ENCODE results near the gene PRR5L. TPM values are rescaled to one million over a fixed set of nuclear protein-coding genes. Genes with fewer than 3 reads are reported as not detected.

PRR5L gene
- total and polyA plus RNA-seq, 2 donors (not counting 1 experiment from before 2014, with no cell fraction given), result 4.0 to 5.9 TPM

DNA sequence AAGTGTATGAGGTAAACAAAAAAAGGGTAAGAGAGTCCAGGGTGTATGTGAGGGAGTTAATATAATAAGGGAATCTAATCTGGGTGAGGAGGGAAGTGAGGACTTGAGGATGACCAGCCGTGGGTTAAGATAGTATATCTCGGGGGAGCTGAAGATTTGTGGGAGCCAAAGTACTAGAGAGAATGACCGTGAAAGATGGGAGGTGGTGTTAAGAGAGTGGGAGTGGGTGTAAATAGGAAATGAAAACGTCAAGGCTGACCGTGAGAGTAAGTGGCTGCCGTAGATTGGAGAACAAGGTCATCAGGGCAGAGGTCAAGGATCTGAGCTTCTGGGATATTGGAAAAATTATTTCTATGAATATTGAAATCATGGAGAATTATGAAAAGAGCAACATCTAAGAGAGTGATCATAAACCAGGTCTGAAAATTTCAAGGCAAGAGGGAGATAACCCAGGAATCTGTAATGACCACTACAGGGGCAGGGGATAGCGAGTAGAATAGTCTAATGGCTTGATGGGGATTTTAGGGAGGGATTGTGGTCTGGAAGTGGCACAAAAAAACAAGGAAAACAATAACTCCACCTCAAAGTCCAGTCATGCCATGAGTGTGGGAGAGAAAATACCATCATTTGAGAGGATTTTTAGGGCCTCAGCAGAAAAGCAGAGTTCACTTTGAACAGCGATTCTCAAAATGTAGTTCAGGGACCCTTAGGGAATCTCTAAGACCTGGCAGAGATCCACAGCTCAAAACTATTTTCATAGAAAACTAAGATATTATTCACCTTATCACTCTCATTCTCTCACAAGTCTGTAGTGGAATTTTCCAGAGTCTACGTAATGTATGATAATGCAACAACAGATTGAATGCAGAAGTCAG is 72.0 kb downstream of the PRR5L start:
- no peaks in the 10 kb centered on the region for H3K9me3 Mint-ChIP-seq (ENCODE audit: insufficient read depth)
- intact Hi-C loops (cut with micrococcal nuclease), result no loop called here
- H3K4me1 Mint-ChIP-seq, result peaks cover 3% of the 10 kb centered on the region
- peaks cover 38% of the 10 kb centered on the region for H3K27me3 Mint-ChIP-seq
- no peaks in the 10 kb centered on the region for H3K79me2 ChIP-seq (ENCODE audit: control insufficient read depth, insufficient read depth, low read length)
- no peak overlapping the region for H3K9ac ChIP-seq (ENCODE audit: low read length)
- no peaks in the 10 kb centered on the region for H3K36me3 ChIP-seq (replicated peaks in 1 of 2; ENCODE audit: control extremely low read depth in 1 of 2, control insufficient read depth in 1 of 2, extremely low read depth in 1 of 2, insufficient read depth in 2 of 2, low read length in 1 of 2)
- no peak overlapping the region for H3K4me3 Mint-ChIP-seq
- H4K20me1 ChIP-seq (ENCODE audit: control insufficient read depth, insufficient read depth, low read length, poor library complexity, severe bottlenecking), result no peaks in the 10 kb centered on the region
- peaks cover 0 to 6% (median 2%) of the 10 kb centered on the region in 4 experiments for H3K27me3 ChIP-seq (replicated peaks in 1 of 4; ENCODE audit: control extremely low read depth in 1 of 4, control insufficient read depth in 3 of 4, insufficient read depth in 4 of 4, low read length in 3 of 4)
- no peaks in the 10 kb centered on the region for H3K4me1 ChIP-seq (ENCODE audit: control insufficient read depth in 2 of 2, insufficient read depth in 2 of 2, low read length in 2 of 2)
- H3K4me2 ChIP-seq (replicated peaks; ENCODE audit: low read depth, low read length, poor library complexity, severe bottlenecking), result no peak overlapping the region
- WGBS (ENCODE audit: insufficient coverage), result 81% methylated on average over 6 of the region's 9 CpGs
- ATAC-seq (ENCODE audit: low read depth) (no peak), DNase-seq (no peak)
- H2AFZ ChIP-seq (ENCODE audit: insufficient read depth, low read depth, low read length, poor library complexity, severe bottlenecking), result no peak overlapping the region
- H3K9me3 ChIP-seq (ENCODE audit: control extremely low read depth in 1 of 3, control insufficient read depth in 2 of 3, insufficient read depth in 1 of 3, low read length in 2 of 3), result no peaks in the 10 kb centered on the region
- CTCF ChIA-PET, result no interaction called here
- POLR2A ChIA-PET, result no interaction called here
- H3K27ac ChIP-seq (ENCODE audit: low read length in 2 of 2), result no peak overlapping the region
- no peak overlapping the region for H3K27ac Mint-ChIP-seq
- no peak overlapping the region for H3K4me3 ChIP-seq (ENCODE audit: control extremely low read depth in 1 of 5, extremely low read depth in 1 of 5, insufficient read depth in 1 of 5, low read depth in 2 of 5, low read length in 4 of 5)
- no peak for TF ChIP-seq EZH2 (IDR thresholded peaks at IDR 0.05; ENCODE audit: borderline replicate concordance, insufficient read depth, low read depth, low read length, poor library complexity, severe bottlenecking)
- TF ChIP-seq, protein P1, sequence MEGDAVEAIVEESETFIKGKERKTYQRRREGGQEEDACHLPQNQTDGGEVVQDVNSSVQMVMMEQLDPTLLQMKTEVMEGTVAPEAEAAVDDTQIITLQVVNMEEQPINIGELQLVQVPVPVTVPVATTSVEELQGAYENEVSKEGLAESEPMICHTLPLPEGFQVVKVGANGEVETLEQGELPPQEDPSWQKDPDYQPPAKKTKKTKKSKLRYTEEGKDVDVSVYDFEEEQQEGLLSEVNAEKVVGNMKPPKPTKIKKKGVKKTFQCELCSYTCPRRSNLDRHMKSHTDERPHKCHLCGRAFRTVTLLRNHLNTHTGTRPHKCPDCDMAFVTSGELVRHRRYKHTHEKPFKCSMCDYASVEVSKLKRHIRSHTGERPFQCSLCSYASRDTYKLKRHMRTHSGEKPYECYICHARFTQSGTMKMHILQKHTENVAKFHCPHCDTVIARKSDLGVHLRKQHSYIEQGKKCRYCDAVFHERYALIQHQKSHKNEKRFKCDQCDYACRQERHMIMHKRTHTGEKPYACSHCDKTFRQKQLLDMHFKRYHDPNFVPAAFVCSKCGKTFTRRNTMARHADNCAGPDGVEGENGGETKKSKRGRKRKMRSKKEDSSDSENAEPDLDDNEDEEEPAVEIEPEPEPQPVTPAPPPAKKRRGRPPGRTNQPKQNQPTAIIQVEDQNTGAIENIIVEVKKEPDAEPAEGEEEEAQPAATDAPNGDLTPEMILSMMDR (IDR thresholded peaks at IDR 0.05), result no peak

DNA sequence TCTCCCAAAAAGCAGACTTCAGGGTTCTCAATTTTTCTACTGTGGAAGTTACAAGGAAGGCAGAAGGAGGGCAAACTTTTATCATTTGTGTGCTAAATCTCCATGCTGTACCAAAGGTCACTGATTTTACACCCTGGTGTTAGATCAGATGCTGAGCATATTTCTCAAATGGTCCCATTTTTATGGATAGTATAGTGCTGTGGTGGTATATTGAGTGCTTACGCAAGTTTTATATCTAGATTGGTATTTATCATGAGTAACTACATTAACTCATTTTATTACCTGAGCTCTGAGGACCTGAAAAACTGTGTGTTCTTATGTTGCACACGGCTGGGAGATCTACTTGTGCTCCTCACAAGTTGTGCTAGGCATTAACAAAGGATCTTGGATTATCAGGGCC is 75.1 kb downstream of the PRR5L start:
- WGBS (ENCODE audit: insufficient coverage), result no CpG with 5 or more reads among the region's 2 CpGs
- ChIA-PET CTCF (no interaction called here), POLR2A (no interaction called here)
- ATAC-seq (ENCODE audit: low read depth) (no peak), DNase-seq (no peak)
- H3K9me3 Mint-ChIP-seq (ENCODE audit: insufficient read depth), result no peaks in the 10 kb centered on the region
- peaks cover 9% of the 10 kb centered on the region for H3K4me1 Mint-ChIP-seq
- H4K20me1 ChIP-seq (ENCODE audit: control insufficient read depth, insufficient read depth, low read length, poor library complexity, severe bottlenecking), result no peaks in the 10 kb centered on the region
- H3K27ac ChIP-seq (ENCODE audit: low read length in 2 of 2), result no peak overlapping the region
- intact Hi-C loops (cut with micrococcal nuclease), result no loop called here
- H3K27me3 Mint-ChIP-seq, result peaks cover 53% of the 10 kb centered on the region
- no peak overlapping the region for H3K4me2 ChIP-seq (replicated peaks; ENCODE audit: low read depth, low read length, poor library complexity, severe bottlenecking)
- TF ChIP-seq EZH2 (IDR thresholded peaks at IDR 0.05; ENCODE audit: borderline replicate concordance, insufficient read depth, low read depth, low read length, poor library complexity, severe bottlenecking), result no peak
- TF ChIP-seq, protein P1 (IDR thresholded peaks at IDR 0.05), result no peak
- H3K9me3 ChIP-seq (ENCODE audit: control extremely low read depth in 1 of 3, control insufficient read depth in 2 of 3, insufficient read depth in 1 of 3, low read length in 2 of 3), result no peaks in the 10 kb centered on the region
- no peak overlapping the region for H2AFZ ChIP-seq (ENCODE audit: insufficient read depth, low read depth, low read length, poor library complexity, severe bottlenecking)
- H3K4me1 ChIP-seq (ENCODE audit: control insufficient read depth in 2 of 2, insufficient read depth in 2 of 2, low read length in 2 of 2), result peaks cover 3 to 6% of the 10 kb centered on the region in 2 donors
- H3K9ac ChIP-seq (ENCODE audit: low read length), result no peak overlapping the region
- H3K36me3 ChIP-seq (replicated peaks in 1 of 2; ENCODE audit: control extremely low read depth in 1 of 2, control insufficient read depth in 1 of 2, extremely low read depth in 1 of 2, insufficient read depth in 2 of 2, low read length in 1 of 2), result no peaks in the 10 kb centered on the region
- no peaks in the 10 kb centered on the region for H3K79me2 ChIP-seq (ENCODE audit: control insufficient read depth, insufficient read depth, low read length)
- no peak overlapping the region for H3K4me3 Mint-ChIP-seq
- peaks cover 0 to 21% (median 7%) of the 10 kb centered on the region in 4 experiments for H3K27me3 ChIP-seq (replicated peaks in 1 of 4; ENCODE audit: control extremely low read depth in 1 of 4, control insufficient read depth in 3 of 4, insufficient read depth in 4 of 4, low read length in 3 of 4)
- no peak overlapping the region for H3K27ac Mint-ChIP-seq
- no peak overlapping the region for H3K4me3 ChIP-seq (ENCODE audit: control extremely low read depth in 1 of 5, extremely low read depth in 1 of 5, insufficient read depth in 1 of 5, low read depth in 2 of 5, low read length in 4 of 5)
